ENCODE results near the gene SNCB. TPM values are rescaled to one million over a fixed set of nuclear protein-coding genes. Genes with fewer than 3 reads are reported as not detected.
A peak's percentile ranks its signal among the peaks of the same experiment; 100 is the strongest.

The SNCB gene
- total RNA-seq, 1 donor from 2014 or later: 0.44 TPM

DNA sequence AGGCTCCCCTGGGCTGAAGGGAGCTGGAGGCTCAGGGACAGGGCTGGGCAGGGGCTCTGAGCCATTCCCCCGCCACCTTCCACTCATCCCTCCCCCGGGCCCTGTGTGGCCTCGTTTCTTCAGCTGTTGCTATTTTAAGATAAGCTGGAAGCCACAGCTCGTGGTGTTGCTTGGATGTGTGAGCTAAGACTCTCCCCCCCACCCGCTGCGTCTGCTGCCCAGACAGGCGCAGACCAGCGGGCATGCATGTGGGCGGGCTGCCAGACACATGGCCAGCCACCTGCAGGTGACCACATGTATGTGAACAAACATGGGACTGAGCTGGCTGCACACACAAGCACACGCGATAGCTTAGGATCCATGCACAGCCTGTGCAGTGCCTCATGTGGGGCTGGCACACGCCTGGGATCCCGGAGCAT is 8.7 kb downstream of the SNCB start:
- DNase-seq: no peak
- H3K27ac ChIP-seq (replicated peaks): no peak overlapping the region
- TF ChIP-seq, protein P1, sequence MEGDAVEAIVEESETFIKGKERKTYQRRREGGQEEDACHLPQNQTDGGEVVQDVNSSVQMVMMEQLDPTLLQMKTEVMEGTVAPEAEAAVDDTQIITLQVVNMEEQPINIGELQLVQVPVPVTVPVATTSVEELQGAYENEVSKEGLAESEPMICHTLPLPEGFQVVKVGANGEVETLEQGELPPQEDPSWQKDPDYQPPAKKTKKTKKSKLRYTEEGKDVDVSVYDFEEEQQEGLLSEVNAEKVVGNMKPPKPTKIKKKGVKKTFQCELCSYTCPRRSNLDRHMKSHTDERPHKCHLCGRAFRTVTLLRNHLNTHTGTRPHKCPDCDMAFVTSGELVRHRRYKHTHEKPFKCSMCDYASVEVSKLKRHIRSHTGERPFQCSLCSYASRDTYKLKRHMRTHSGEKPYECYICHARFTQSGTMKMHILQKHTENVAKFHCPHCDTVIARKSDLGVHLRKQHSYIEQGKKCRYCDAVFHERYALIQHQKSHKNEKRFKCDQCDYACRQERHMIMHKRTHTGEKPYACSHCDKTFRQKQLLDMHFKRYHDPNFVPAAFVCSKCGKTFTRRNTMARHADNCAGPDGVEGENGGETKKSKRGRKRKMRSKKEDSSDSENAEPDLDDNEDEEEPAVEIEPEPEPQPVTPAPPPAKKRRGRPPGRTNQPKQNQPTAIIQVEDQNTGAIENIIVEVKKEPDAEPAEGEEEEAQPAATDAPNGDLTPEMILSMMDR (IDR thresholded peaks at IDR 0.05; ENCODE audit: borderline replicate concordance): no peak
- no peaks in the 10 kb centered on the region for H3K9me3 ChIP-seq (replicated peaks)
- peaks cover 32% of the 10 kb centered on the region for H3K4me1 ChIP-seq
- intact Hi-C loops (cut with micrococcal nuclease): no loop called here
- no peaks in the 10 kb centered on the region for H3K36me3 ChIP-seq
- H3K4me3 ChIP-seq: no peak overlapping the region
- H3K27me3 ChIP-seq (ENCODE audit: low read depth): peaks cover 98% of the 10 kb centered on the region

DNA sequence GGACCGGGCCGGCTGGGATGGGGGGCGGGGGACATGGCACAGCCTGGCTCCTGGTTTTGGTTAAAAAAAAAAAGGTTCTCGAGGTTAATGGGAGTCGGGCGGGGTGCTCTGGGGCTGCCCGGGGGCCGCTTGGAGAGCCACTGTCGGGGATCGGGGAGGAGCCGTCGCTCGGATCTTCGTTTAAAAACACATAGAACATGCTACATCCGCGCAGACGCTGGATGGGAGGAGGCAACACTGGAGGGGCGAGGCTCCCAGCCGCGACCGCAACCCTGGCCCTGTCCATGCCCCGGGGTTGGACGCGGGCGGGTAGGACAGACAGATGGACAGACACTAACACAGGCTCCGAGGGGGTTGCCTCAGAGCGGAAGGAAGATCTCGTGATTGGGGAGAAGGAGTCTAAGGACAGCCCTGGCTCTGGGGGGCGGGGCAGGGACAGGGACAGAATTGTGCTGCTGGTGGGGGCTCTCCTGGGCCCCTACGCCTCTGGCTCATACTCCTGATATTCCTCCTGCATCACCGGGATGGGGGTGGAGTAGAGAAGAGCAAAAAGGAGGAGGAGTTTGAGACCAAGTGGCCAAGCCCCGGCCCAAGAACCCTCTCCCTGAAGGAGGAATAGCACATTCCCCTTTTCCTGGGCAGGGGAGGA is 9.9 kb downstream of the SNCB start:
- Histone ChIP-seq H3K36me3 (no peaks in the 10 kb centered on the region), H3K27me3 (ENCODE audit: low read depth) (peaks cover 98% of the 10 kb centered on the region), H3K4me1 (peaks cover 32% of the 10 kb centered on the region), H3K27ac (replicated peaks) (no peak overlapping the region), H3K4me3 (no peak overlapping the region), H3K9me3 (replicated peaks) (no peaks in the 10 kb centered on the region)
- no peak for DNase-seq
- intact Hi-C loops (cut with micrococcal nuclease): no loop called here
- TF ChIP-seq, protein P1 (IDR thresholded peaks at IDR 0.05; ENCODE audit: borderline replicate concordance): no peak

DNA sequence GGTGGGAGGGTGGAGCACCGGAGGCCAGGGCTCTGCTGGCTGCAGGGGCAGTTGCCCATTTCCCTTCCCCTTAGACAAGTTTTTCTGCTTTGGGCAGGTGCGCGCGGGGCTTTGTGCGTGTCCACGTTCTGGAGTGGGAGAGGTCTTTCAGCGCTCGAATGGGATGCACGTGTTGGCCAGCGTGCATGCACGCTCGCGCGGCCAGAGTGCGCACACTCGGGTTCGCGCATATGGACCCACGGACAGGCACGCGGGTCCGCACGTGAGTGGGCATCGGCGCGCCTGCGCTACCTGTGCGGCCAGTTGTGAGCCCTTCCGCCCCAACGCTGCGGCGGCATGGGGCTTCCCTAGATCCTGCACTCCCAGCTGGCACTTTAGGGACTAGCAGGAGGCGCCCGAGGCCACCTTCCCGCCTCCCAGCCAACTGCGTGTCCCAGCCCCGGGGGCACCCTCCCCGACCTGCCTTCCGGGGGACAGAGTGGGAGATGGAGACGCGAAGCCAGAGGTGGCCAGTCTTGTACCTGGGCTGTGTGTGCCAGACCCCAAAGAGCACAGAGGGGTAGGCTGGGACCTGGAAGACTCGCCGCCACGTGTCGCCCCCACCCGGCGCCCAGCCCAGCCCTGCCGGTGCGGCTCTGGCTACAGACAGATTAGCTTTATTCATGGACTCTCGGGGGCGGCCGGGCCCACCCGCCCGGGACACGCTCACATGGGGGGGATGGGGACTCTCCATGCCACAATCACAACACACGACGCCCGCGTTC is 10.6 kb downstream of the SNCB start:
- Histone ChIP-seq H3K4me3 (peak overlapping the region; percentile 14), H3K27ac (replicated peaks) (no peak overlapping the region), H3K27me3 (ENCODE audit: low read depth) (peaks cover 98% of the 10 kb centered on the region), H3K4me1 (peaks cover 32% of the 10 kb centered on the region), H3K9me3 (replicated peaks) (no peaks in the 10 kb centered on the region), H3K36me3 (no peaks in the 10 kb centered on the region)
- no peak for DNase-seq
- intact Hi-C loops (cut with micrococcal nuclease): no loop called here
- TF ChIP-seq, protein P1 (IDR thresholded peaks at IDR 0.05; ENCODE audit: borderline replicate concordance): no peak

DNA sequence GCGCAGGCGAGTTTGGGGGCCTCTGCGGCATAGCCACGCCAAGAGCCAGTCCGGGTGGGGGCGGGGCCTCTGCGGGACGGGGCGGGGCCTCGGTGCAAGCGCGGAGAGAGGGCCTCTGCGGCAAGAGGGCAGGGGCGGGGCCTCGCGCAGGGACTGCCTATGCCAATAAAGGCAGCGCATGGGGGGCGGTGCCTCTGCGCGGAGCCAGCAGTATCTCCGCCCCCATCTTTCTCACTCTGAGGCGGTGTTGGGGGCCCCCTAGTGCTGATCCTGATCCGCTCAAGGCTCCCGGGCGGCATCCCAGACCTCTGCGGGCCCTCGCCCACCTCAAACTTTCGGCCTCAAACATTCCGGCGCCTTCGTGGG is 11.1 kb downstream of the SNCB start:
- no peaks in the 10 kb centered on the region for H3K9me3 ChIP-seq (replicated peaks)
- peaks cover 97% of the 10 kb centered on the region for H3K27me3 ChIP-seq (ENCODE audit: low read depth)
- DNase-seq: peak; percentile 40
- no peak overlapping the region for H3K27ac ChIP-seq (replicated peaks)
- peak overlapping the region; percentile 14 for H3K4me3 ChIP-seq
- H3K4me1 ChIP-seq: peaks cover 32% of the 10 kb centered on the region
- TF ChIP-seq, protein P1 (IDR thresholded peaks at IDR 0.05; ENCODE audit: borderline replicate concordance): peak; percentile 25
- intact Hi-C loops (cut with micrococcal nuclease): no loop called here
- no peaks in the 10 kb centered on the region for H3K36me3 ChIP-seq

DNA sequence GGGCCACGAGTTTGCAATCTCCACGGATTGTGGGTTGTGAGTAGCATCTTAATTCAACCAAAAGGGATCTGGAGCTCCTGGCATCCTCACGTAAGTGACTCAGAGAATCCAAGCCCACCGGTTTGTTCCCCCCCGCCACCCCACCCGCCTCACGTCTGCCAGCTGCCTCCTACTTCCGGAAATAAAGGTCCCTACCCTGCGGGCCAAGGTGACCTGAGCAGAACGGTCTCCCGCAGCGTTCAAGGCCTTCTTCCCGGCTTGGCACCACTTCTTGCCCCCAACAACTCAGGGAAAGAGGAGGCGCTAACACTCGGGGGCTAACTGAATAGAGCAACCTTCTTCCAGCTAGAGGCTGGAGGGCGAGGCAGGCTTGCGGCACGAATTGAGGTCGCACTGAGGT is 11.6 kb downstream of the SNCB start:
- intact Hi-C loops (cut with micrococcal nuclease): no loop called here
- peaks cover 95% of the 10 kb centered on the region for H3K27me3 ChIP-seq (ENCODE audit: low read depth)
- no peak overlapping the region for H3K27ac ChIP-seq (replicated peaks)
- no peaks in the 10 kb centered on the region for H3K36me3 ChIP-seq
- H3K4me3 ChIP-seq: peak overlapping the region; percentile 14
- no peak for DNase-seq
- no peaks in the 10 kb centered on the region for H3K9me3 ChIP-seq (replicated peaks)
- H3K4me1 ChIP-seq: peaks cover 32% of the 10 kb centered on the region
- TF ChIP-seq, protein P1 (IDR thresholded peaks at IDR 0.05; ENCODE audit: borderline replicate concordance): no peak

Measured in left ventricle myocardium inferior (tissue), 1 donor.